K562 (cell line): ENCODE results near the gene FARP1. TPM values are rescaled to one million over a fixed set of nuclear protein-coding genes. Genes with fewer than 3 reads are reported as not detected.

Source experiments
- BACH1 ChIP-seq: fragments of 200-800 bp; sonication (Bioruptor generic); IDR thresholded peaks from 2 replicates; pipeline ENCODE4 v1.6.1; 2016; ENCODE audit warnings: missing genetic modification characterization, missing compliant biosample characterization
- CAMTA2 ChIP-seq: fragments of 250-450 bp; sonication (Bioruptor Pico); conservative IDR thresholded peaks from 2 replicates; pipeline ENCODE4 v1.5.1; 2022
- CHD2 ChIP-seq: IDR thresholded peaks from 2 replicates; pipeline ENCODE4 v1.6.1; 2011; ENCODE audit warnings: low read depth, low read length
- KAT8 ChIP-seq: fragments of 450-650 bp; IDR thresholded peaks from 2 replicates; pipeline ENCODE4 v1.6.1; 2016; ENCODE audit warnings: low read depth, mild to moderate bottlenecking
- MTA2 ChIP-seq: fragments of 450-650 bp; IDR thresholded peaks from 2 replicates; pipeline ENCODE4 v1.6.1; 2016; ENCODE audit warnings: low read depth
- NRF1 ChIP-seq, 2 experiments: fragments of 450-650 bp; IDR thresholded peaks in 1 of 2; conservative IDR thresholded peaks in 1 of 2; 2 replicates each; pipeline ENCODE4 v1.6.1; 2014; ENCODE audit warnings: mild to moderate bottlenecking in 2 of 2
- SNAPC5 ChIP-seq: fragments of 250-450 bp; sonication (Bioruptor Pico); IDR thresholded peaks from 2 replicates; pipeline ENCODE4 v1.8.0; 2021; ENCODE audit warnings: moderate library complexity, mild to moderate bottlenecking, inconsistent platforms
- SOX6 ChIP-seq: fragments of 450-650 bp; IDR thresholded peaks from 2 replicates; pipeline ENCODE4 v1.6.1; 2014; ENCODE audit warnings: mild to moderate bottlenecking
- ZKSCAN1 ChIP-seq: fragments of 150-350 bp; IDR thresholded peaks from 2 replicates; pipeline ENCODE4 v1.6.1; 2016; ENCODE audit warnings: low read depth, low read length
- ZNF655 ChIP-seq: fragments of 250-450 bp; sonication (Bioruptor Pico); IDR thresholded peaks from 2 replicates; pipeline ENCODE4 v1.5.0; 2021
- polyA plus RNA-seq, 8 experiments: library from polyadenylated mRNA; depleted of rRNA in 4 of 8; stranded (reverse) in 5 of 8; unstranded in 3 of 8; fragments of >200 nt; fragmentation: Nextera tagmentation in 2 of 8; fragmentation: Illumina TruSeq in 1 of 8; extraction: Ambion mirVana in 2 of 8; extraction: Trizol in 1 of 8; gene quantifications; 2 replicates each; pipeline versions ENCODE4 v1.2.1 to v1.2.3, GENCODE V29; 2011 to 2014; ENCODE audit warnings: inconsistent platforms in 1 of 8, missing spikeins in 1 of 8
- total RNA-seq, 7 experiments: library from RNA; depleted of rRNA in 6 of 7; stranded (reverse); fragments of >200 nt in 6 of 7; fragmentation: Illumina TruSeq in 2 of 7; extraction: Trizol in 2 of 7; gene quantifications; 2 replicates each; pipeline versions ENCODE4 v1.2.1 to v1.2.3, GENCODE V29; 2011 to 2021; ENCODE audit warnings: low replicate concordance in 1 of 7
- TF ChIP-seq, protein P1 (sequence below): fragments of 250-450 bp; sonication (Bioruptor Pico); IDR thresholded peaks from 2 replicates; pipeline ENCODE4 v1.4.0; 2020; ENCODE audit warnings: mild to moderate bottlenecking
- TF ChIP-seq, protein P2 (sequence below): fragments of 250-450 bp; sonication (Bioruptor Pico); IDR thresholded peaks from 2 replicates; pipeline ENCODE4 v1.4.0; 2020; ENCODE audit warnings: borderline replicate concordance

Gene FARP1
- total and polyA plus RNA-seq, 9 of the 15 experiments (the other 6 are each of a cell fraction or from before 2014, with no cell fraction given): 0.03 to 0.29 (median 0.05) TPM; not detected in 3

DNA sequence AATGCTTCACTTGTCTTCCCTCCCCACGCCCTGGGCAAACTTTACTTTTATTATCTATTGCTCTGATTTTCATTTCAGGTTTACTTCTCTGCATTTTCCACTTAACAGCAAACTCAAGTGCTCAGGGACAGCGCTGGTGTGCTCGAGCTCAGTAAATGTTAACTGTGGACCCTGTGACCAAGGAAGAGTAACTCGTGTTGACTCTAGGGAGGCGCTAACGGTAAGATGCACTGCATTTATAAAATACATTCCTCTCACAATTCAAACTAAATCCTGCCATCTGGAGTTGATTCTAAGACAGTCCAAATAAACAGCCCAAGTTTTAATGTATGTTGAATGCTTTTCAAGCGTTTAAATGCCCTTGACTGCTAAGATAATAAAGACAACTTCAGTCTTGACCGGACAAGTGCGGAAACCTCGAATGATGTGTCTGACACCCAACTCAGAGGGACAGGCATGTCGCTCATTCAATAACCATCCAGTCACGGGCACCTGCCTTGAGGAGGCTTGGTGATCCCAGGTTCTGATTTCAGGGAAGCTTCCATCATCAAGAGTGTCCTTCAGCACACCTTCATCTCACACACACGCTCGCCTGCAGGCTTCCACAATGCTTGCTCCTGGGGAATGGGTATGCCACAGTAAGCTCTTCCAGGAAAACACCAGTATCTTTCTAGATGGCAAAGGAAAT is 340.9 kb downstream of the FARP1 start (continued):
- TF ChIP-seq ZNF655 (no peak), SNAPC5 (CRISPR knock-in tag) (no peak), CAMTA2 (CRISPR knock-in tag) (no peak), KAT8 (no peak), CHD2 (no peak), NRF1 (conservative IDR thresholded peaks at IDR 0.05 in 1 of 2, IDR thresholded peaks at IDR 0.05 in 1 of 2) (no peak), MTA2 (no peak), ZKSCAN1 (no peak), BACH1 (tag) (no peak), SOX6 (no peak)
- TF ChIP-seq, protein P1, sequence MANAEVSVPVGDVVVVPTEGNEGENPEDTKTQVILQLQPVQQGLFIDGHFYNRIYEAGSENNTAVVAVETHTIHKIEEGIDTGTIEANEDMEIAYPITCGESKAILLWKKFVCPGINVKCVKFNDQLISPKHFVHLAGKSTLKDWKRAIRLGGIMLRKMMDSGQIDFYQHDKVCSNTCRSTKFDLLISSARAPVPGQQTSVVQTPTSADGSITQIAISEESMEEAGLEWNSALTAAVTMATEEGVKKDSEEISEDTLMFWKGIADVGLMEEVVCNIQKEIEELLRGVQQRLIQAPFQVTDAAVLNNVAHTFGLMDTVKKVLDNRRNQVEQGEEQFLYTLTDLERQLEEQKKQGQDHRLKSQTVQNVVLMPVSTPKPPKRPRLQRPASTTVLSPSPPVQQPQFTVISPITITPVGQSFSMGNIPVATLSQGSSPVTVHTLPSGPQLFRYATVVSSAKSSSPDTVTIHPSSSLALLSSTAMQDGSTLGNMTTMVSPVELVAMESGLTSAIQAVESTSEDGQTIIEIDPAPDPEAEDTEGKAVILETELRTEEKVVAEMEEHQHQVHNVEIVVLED: no peak
- TF ChIP-seq, protein P2, sequence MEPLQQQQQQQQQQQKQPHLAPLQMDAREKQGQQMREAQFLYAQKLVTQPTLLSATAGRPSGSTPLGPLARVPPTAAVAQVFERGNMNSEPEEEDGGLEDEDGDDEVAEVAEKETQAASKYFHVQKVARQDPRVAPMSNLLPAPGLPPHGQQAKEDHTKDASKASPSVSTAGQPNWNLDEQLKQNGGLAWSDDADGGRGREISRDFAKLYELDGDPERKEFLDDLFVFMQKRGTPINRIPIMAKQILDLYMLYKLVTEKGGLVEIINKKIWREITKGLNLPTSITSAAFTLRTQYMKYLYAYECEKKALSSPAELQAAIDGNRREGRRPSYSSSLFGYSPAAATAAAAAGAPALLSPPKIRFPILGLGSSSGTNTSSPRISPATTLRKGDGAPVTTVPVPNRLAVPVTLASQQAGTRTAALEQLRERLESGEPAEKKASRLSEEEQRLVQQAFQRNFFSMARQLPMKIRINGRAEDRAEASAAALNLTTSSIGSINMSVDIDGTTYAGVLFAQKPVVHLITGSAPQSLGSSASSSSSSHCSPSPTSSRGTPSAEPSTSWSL: no peak
